HUDEP-2 (cell line): ENCODE results near the gene NOL9.
A peak's percentile ranks its signal among the peaks of the same experiment; 100 is the strongest.

Source experiments
- DNase-seq, 76 experiments: peaks; one replicate each; lab custom pipeline; 2025; ENCODE audit not compliant: unreplicated experiment in 76 of 76; lab: John Stamatoyannopoulos, UW

Gene NOL9

GRCh38 chr1:6474815-6475282 is 79.5 kb downstream of the NOL9 start:
- no peak for DNase-seq

DNA sequence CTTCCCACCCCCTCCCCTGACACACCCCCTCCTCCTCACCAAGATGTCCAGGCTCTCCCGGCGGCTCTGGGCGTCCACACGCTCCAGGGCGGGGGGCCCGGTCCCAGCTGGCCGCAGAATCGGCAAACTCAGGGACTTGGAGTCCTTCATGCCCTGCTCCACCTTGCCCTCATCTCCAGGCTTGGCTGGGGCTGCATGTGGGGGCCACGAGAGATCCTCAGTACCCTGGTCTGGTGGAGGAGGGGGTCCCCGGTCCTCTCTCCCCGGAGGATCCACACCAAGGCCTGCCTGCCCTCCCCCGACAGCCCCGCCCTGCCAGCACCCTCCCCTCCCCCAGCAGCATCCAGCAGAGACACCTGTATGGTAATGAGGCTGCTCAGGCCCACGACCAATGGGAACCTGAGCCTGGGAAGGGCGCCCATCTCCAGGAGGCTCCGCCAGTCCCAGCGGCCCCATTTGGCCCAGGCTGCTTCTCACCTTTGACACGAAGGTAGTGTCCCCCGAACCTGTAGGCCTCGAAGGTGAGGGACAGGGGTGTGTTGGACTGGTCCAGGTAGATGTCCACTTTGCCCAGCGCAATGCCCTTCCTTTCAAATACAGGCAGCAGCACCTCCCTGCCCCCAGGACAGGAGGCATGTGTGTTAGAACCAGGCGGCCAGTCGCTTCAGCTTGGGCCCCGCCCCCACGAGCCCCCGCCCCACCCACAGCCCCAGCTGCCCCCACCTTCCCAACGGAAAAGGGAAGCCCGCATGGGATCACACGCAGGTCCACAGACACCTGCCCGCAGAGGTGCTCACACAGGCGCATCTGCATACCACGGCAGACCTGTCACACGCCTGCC is 80.1 kb downstream of the NOL9 start:
- no peak for DNase-seq

GRCh38 chr1:6473156-6473555 is 81.2 kb downstream of the NOL9 start:
- DNase-seq = no peak

GRCh38 chr1:6472391-6472790 is 81.9 kb downstream of the NOL9 start:
- DNase-seq = peak in 6 of 76 experiments; percentile 10 to 22 (median 12)

DNA sequence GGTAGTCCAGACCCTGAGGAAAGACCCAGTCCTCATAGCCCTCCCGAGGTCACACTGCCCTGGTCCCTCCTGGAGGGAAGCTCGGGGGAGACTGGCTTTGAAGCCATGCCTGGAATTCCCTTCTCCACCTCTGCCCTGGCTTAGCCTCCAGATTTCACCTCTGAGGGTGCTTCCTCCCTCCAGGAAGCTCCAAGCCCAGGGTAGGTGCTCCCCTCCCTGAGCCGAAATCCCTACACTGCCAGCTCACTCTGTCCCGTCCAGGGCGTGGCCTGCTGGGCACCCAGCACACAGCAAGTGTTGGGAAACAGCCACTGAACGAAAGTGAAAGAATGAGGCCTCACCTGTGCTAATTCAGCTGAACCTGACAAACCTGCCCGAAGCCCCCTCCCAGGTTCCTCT is 82.3 kb downstream of the NOL9 start:
- no peak for DNase-seq
